GM13977 (cell line): ENCODE measurements around the gene NFIB.

Experiments
- DNase-seq: peaks from one replicate; pipeline ENCODE4 v3.0.0; 2012; ENCODE audit warnings: low spot score
- CTCF ChIP-seq: IDR thresholded peaks from 2 replicates; pipeline ENCODE4 v1.5.1; 2012; ENCODE audit warnings: mild to moderate bottlenecking, control low read depth; ENCODE audit not compliant: insufficient read depth; ENCODE audit errors: extremely low read depth, missing control alignments
- in situ Hi-C: fragments of 300-500 bp; cut with MboI; formaldehyde crosslinking; loops from one replicate; pipeline ENCODE4 v1.12.0; 2022; ENCODE audit warnings: low sequenced_read_pairs, low pct_unique_long_range_greater_than_20kb, mixed read lengths, inconsistent platforms; ENCODE audit not compliant: unreplicated experiment

Gene NFIB

DNA sequence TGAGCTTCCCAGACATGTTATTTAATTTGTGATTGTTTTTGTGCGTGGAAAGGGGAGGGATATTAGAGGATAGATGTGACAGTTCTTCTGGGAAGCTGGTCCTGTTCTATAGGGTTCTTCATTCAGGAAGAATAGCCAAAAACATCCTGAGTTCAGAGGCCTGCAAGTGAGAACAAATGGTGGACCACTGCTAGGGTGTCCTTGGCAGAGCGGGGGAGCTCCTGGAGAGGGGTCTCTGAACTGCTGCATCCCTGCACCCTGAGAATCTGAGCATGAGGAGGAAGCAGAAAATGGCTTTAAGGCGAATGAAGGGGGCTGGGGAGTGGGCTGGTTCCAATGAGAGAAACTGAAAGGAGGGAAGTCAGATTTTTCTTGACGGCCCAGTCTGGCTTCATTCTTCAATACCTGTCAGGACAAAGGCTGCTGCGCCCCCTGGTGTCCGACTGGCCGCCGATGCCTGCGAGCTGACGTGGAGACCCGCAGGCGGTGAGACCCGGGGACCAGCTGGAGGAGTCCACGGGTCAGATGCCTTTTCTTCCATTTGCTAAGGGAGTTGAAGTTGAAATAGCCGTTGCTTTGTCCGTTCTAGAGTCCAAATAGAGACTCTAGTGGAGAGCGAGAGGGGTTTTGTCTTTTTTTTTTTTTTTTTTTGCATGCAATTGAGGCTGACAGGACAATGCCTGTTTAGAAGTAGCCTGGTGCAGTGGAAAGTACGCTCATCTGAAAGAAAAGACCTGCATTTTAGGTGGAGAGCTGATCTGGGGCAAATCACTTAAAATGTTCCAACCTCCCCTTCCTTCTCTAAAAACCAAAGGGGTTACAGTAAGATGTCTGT, 39.5 kb upstream of the NFIB start:
- peak; percentile 93 for TF ChIP-seq CTCF
- in situ Hi-C loops = loop anchor here (10.0 kb wide), 1 partner anchor 929 kb away; no protein-coding TSS in a partner anchor
- peak; percentile 79 for DNase-seq

GRCh38 chr9:14352503-14352902, 38.6 kb upstream of the NFIB start:
- no peak for DNase-seq
- in situ Hi-C loops = loop anchor here (10.0 kb wide), 1 partner anchor 928 kb away; no protein-coding TSS in a partner anchor
- no peak for TF ChIP-seq CTCF

DNA sequence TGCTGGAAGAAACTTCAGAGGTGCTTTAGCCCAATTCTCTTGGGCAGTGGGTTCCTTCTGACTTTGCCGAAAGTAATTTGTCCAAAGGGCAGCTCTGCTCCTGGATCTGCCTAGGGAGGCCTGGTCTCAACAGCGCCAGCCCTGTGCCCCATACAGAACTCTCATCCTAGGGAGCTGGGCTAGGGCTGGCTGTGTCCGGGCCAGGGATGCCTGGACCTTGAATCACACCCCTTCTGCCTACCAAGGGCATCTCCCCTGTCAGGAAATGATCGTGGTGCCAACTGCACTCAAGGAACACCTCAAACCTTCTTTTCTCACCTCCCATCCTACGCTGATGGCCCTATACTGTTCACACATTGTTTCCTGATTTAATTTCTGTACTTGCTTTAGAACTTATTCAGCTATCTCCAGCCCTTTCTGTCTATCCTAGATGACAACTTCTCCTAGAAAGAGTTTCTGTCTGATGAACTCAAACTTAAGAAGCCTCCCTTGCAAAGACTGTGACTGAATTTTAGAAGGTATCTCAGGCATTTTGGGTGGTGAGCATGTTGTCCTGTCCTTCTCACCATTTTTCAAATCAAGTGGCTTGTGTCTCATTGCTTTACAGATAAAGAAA, 37.4 kb upstream of the NFIB start:
- in situ Hi-C loops = loop anchor here (10.0 kb wide), 1 partner anchor 927 kb away; no protein-coding TSS in a partner anchor
- DNase-seq = no peak
- TF ChIP-seq CTCF = no peak

GRCh38 chr9:14350754-14351153, 36.8 kb upstream of the NFIB start:
- TF ChIP-seq CTCF = no peak
- DNase-seq = no peak
- in situ Hi-C loops = loop anchor here (10.0 kb wide), 1 partner anchor 926 kb away; no protein-coding TSS in a partner anchor

GRCh38 chr9:14350349-14350728, 36.4 kb upstream of the NFIB start:
- in situ Hi-C loops = loop anchor here (10.0 kb wide), 1 partner anchor 926 kb away; no protein-coding TSS in a partner anchor
- DNase-seq = no peak
- no peak for TF ChIP-seq CTCF

DNA sequence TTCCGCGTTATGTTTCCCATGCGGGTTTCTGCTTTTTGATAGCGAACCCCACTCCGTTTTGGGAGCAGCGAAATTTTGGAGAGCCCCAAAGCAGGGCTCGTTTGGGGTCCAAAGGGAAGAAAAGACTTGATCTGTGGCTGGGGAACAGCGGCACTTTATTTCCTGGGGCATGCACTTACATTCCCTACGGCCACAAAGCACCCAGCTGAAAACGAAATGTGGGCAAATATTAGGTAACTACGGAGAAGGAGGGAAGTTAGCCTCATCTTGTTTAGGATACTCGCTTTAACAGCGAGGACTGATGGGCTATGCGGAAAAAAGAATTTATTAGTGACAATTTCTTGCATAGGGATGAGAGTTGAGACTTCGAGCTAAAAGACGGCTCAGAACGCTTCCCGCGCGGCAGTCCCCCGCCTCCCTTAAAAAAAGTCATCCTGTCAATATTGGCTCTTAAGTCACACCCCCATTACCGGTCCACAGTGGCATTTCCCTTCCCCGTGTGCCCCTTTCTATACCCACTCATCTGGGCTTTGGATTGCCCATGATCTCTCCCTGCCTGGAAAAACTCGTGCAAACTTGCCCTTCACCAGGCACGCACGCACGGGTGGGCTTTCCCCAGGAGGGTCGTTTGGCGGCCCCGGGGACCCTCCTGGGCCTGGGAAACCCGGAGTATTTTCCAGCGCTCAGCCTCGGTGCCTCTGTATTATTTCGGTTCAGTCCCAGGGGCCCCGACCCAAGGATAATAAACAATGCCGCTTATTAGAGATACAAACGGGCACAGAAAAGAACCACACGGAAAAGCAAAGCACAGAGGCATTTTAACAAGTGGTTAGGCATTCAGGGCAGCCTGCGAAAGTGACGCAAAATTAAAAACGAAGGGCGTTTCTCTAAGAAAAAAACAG, 35.8 kb upstream of the NFIB start:
- no peak for TF ChIP-seq CTCF
- in situ Hi-C loops = loop anchor here (10.0 kb wide), 1 partner anchor 925 kb away; no protein-coding TSS in a partner anchor
- no peak for DNase-seq
